H1 (cell line): Measurements from ENCODE around the gene NAMPT. TPM values are rescaled to one million over a fixed set of nuclear protein-coding genes. Genes with fewer than 3 reads are reported as not detected.
"Not testable (repeated sequence)": the region's sequence is repeated elsewhere in the genome, so short reads cannot be mapped to it uniquely, and the experiment has no call there.

Source experiments
- CTCF ChIA-PET: fragments of 300-600 bp; sonication (Branson Sonifier 250); formaldehyde crosslinking; loops from one replicate; lab custom pipeline; 2021; ENCODE audit not compliant: partially characterized antibody; lab: Charles Lee
- POLR2A ChIA-PET: fragments of 300-600 bp; sonication (Branson Sonifier 250); formaldehyde crosslinking; loops from one replicate; lab custom pipeline; 2021; ENCODE audit warnings: inconsistent platforms; ENCODE audit not compliant: partially characterized antibody; lab: Charles Lee
- DNase-seq, 2 experiments: peaks; one replicate each; pipeline versions ENCODE4 v3.0.0 to v3.0.0-alpha.2; 2010 to 2022; ENCODE audit warnings: low spot score in 2 of 2, low read depth in 1 of 2, mixed read lengths in 1 of 2
- FAIRE-seq: peaks from 2 replicates; lab custom pipeline; 2011; peaks lifted over from hg19 to GRCh38; lab: Jason Lieb, UNC
- H2AFZ ChIP-seq: 2 replicates; pipeline ENCODE4 v1.8.1; 2012; ENCODE audit warnings: low read length, inconsistent platforms
- H2AK5ac ChIP-seq: 2 replicates; pipeline ENCODE4 v1.6.1; 2013; ENCODE audit warnings: low read depth, low read length
- H2BK120ac ChIP-seq: replicated peaks from 2 replicates; pipeline ENCODE3; 2013; ENCODE audit warnings: low read depth, low read length, inconsistent platforms
- H2BK12ac ChIP-seq: 2 replicates; pipeline ENCODE4 v1.6.1; 2013; ENCODE audit warnings: low read depth, low read length
- H2BK15ac ChIP-seq: 2 replicates; pipeline ENCODE4 v1.6.1; 2013; ENCODE audit warnings: low read length
- H2BK20ac ChIP-seq: 2 replicates; pipeline ENCODE4 v1.6.1; 2013; ENCODE audit warnings: low read length
- H2BK5ac ChIP-seq: 2 replicates; pipeline ENCODE4 v1.6.1; 2013; ENCODE audit warnings: low read depth, low read length
- H3K14ac ChIP-seq: 2 replicates; pipeline ENCODE4 v1.6.1; 2013; ENCODE audit warnings: inconsistent platforms; ENCODE audit not compliant: insufficient read length
- H3K18ac ChIP-seq: 2 replicates; pipeline ENCODE4 v1.6.1; 2013; ENCODE audit warnings: low read length; ENCODE audit errors: extremely low read depth
- H3K23ac ChIP-seq: 2 replicates; pipeline ENCODE4 v1.6.1; 2013; ENCODE audit warnings: inconsistent platforms; ENCODE audit not compliant: insufficient read length
- H3K23me2 ChIP-seq: 2 replicates; pipeline ENCODE4 v1.6.1; 2013; ENCODE audit warnings: low read depth, low read length
- H3K27ac ChIP-seq: 2 replicates; pipeline ENCODE4 v1.6.1; 2011; ENCODE audit warnings: low read depth, low read length, inconsistent platforms
- H3K27me3 ChIP-seq, 4 experiments: replicated peaks in 1 of 4; 1 replicate in 1 of 4; 2 replicates in 3 of 4; pipeline versions ENCODE4 v1.6.1 to v1.8.1; 2011 to 2013; ENCODE audit warnings: low read length in 3 of 4, mild to moderate bottlenecking in 3 of 4, inconsistent platforms in 2 of 4, mixed read lengths in 2 of 4, moderate library complexity in 1 of 4; ENCODE audit not compliant: control insufficient read depth in 3 of 4, insufficient read depth in 3 of 4; ENCODE audit errors: extremely low read depth in 1 of 4
- H3K36me3 ChIP-seq, 4 experiments: 2 replicates each; pipeline versions ENCODE4 v1.6.1 to v1.8.1; 2011 to 2013; ENCODE audit warnings: mild to moderate bottlenecking in 4 of 4, low read length in 3 of 4, moderate library complexity in 2 of 4, control low read depth in 1 of 4, inconsistent platforms in 1 of 4; ENCODE audit not compliant: insufficient read depth in 4 of 4, control insufficient read depth in 2 of 4
- H3K4ac ChIP-seq: replicated peaks from 2 replicates; pipeline ENCODE3; 2013; ENCODE audit warnings: low read length, low read depth, mixed read lengths, inconsistent platforms; ENCODE audit not compliant: insufficient read length
- H3K4me1 ChIP-seq, 4 experiments: replicated peaks in 1 of 4; 1 replicate in 1 of 4; 2 replicates in 3 of 4; pipeline versions ENCODE4 v1.6.1 to v1.8.1; 2011 to 2013; ENCODE audit warnings: low read length in 3 of 4, inconsistent platforms in 2 of 4, mixed read lengths in 1 of 4; ENCODE audit not compliant: insufficient read depth in 4 of 4, control insufficient read depth in 3 of 4
- H3K4me2 ChIP-seq, 2 experiments: 2 replicates each; pipeline versions ENCODE4 v1.6.1 to v1.8.1; 2011 to 2013; ENCODE audit warnings: low read depth in 2 of 2, low read length in 2 of 2, control low read depth in 1 of 2, inconsistent platforms in 1 of 2, mild to moderate bottlenecking in 1 of 2; ENCODE audit not compliant: insufficient read depth in 1 of 2
- H3K4me3 ChIP-seq, 4 experiments: fragments of 200-600, 300-600 bp in 1 of 4; sonication (generic), shearing (Covaris generic), sonication (Bioruptor Twin) in 1 of 4; 2 replicates each; pipeline versions ENCODE4 v1.5.1 to v1.8.1; 2011 to 2016; ENCODE audit warnings: low read length in 4 of 4, low read depth in 3 of 4, control low read depth in 2 of 4, inconsistent platforms in 2 of 4, mild to moderate bottlenecking in 2 of 4, mixed read lengths in 1 of 4, moderate library complexity in 1 of 4; ENCODE audit not compliant: insufficient read depth in 2 of 4; ENCODE audit errors: extremely low read depth in 1 of 4
- H3K56ac ChIP-seq: replicated peaks from 2 replicates; pipeline ENCODE3; 2013; ENCODE audit warnings: low read depth, mild to moderate bottlenecking, mixed read lengths, low read length, inconsistent platforms; ENCODE audit not compliant: insufficient read length
- H3K79me1 ChIP-seq: 2 replicates; pipeline ENCODE4 v1.6.1; 2013; ENCODE audit warnings: low read depth, low read length, control low read depth
- H3K79me2 ChIP-seq, 2 experiments: 2 replicates each; pipeline versions ENCODE4 v1.6.1 to v1.8.1; 2012 to 2013; ENCODE audit warnings: low read length in 2 of 2, mild to moderate bottlenecking in 2 of 2, inconsistent platforms in 1 of 2; ENCODE audit not compliant: insufficient read depth in 2 of 2, control insufficient read depth in 1 of 2
- H3K9ac ChIP-seq, 4 experiments: replicated peaks in 1 of 4; 1 replicate in 1 of 4; 2 replicates in 3 of 4; pipeline versions ENCODE4 v1.6.1 to v1.8.1; 2011 to 2013; ENCODE audit warnings: low read depth in 3 of 4, low read length in 3 of 4, control low read depth in 2 of 4, mild to moderate bottlenecking in 2 of 4, moderate library complexity in 2 of 4, inconsistent platforms in 1 of 4; ENCODE audit errors: extremely low read depth in 1 of 4
- H3K9me3 ChIP-seq, 2 experiments: 2 replicates each; pipeline versions ENCODE4 v1.6.1 to v1.8.1; 2012 to 2013; ENCODE audit warnings: mild to moderate bottlenecking in 2 of 2, moderate library complexity in 2 of 2, control low read depth in 1 of 2, inconsistent platforms in 1 of 2, low read depth in 1 of 2, low read length in 1 of 2, mixed read lengths in 1 of 2; ENCODE audit not compliant: insufficient read depth in 2 of 2
- H4K20me1 ChIP-seq, 2 experiments: replicated peaks in 1 of 2; 2 replicates each; pipeline versions ENCODE3 to v1.8.1; 2011 to 2013; ENCODE audit warnings: inconsistent platforms in 2 of 2, low read length in 2 of 2, mild to moderate bottlenecking in 1 of 2; ENCODE audit not compliant: insufficient read depth in 2 of 2, control insufficient read depth in 1 of 2
- H4K5ac ChIP-seq: 2 replicates; pipeline ENCODE4 v1.6.1; 2013; ENCODE audit warnings: low read length, low read depth, mixed read lengths, inconsistent platforms; ENCODE audit not compliant: insufficient read length
- H4K8ac ChIP-seq: 2 replicates; pipeline ENCODE4 v1.8.0; 2013; ENCODE audit warnings: mild to moderate bottlenecking, moderate library complexity, low read length, inconsistent platforms; ENCODE audit not compliant: insufficient read depth; ENCODE audit errors: extremely low read depth
- H4K91ac ChIP-seq: replicated peaks from 2 replicates; pipeline ENCODE3; 2013; ENCODE audit warnings: low read length, mixed read lengths, inconsistent platforms; ENCODE audit not compliant: insufficient read length
- WGBS, 2 experiments: shearing (Covaris generic) in 1 of 2; methylation state at CpG; one replicate each; pipeline versions ENCODE4 v1.1.6 to v1.1.7; 2013 to 2015; ENCODE audit warnings: low lambda C conversion rate in 2 of 2, mixed read lengths in 2 of 2, inconsistent platforms in 1 of 2, low coverage in 1 of 2, missing lambda C conversion rate in 1 of 2; ENCODE audit not compliant: insufficient replicate concordance in 2 of 2, insufficient coverage in 1 of 2, insufficient read length in 1 of 2; ENCODE audit errors: extremely low coverage in 1 of 2, missing lambda C conversion rate in 1 of 2; 5-methylcytosine and 5-hydroxymethylcytosine counted together
- polyA plus RNA-seq, 7 experiments: library from polyadenylated mRNA; depleted of rRNA in 3 of 7; stranded (reverse) in 5 of 7; unstranded in 2 of 7; fragments of >200 nt in 5 of 7; fragments of 200-250 nt in 2 of 7; gene quantifications; 1 replicate in 5 of 7; 2 replicates in 1 of 7; 4 replicates in 1 of 7; pipeline versions ENCODE4 v1.2.1 to v1.2.3, GENCODE V29; 2011 to 2013; ENCODE audit warnings: missing spikeins in 2 of 7, mixed read lengths in 2 of 7
- total RNA-seq: library from RNA; stranded (reverse); fragmentation: NEBNext Ultra II Directional; extraction: Animal tissue kit (Norgen Biotek cat#: 25700); gene quantifications from 2 replicates; pipeline ENCODE4 v1.2.1, GENCODE V29; 2021

Gene NAMPT
- total and polyA plus RNA-seq, 2 of the 8 experiments (the other 6 are each of a cell fraction or from before 2014, with no cell fraction given): 15.4 to 95.9 TPM

DNA sequence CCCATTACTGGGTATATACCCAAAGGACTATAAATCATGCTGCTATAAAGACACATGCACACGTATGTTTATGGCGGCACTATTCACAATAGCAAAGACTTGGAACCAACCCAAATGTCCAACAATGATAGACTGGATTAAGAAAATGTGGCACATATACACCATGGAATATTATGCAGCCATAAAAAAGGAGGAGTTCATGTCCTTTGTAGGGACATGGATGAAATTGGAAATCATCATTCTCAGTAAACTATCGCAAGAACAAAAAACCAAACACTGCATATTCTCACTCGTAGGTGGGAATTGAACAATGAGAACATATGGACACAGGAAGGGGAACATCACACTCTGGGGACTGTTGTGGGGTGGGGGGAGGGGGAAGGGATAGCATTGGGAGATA, 13.8 kb upstream of the NAMPT start:
- H2BK5ac ChIP-seq, H3K9me3 ChIP-seq, H3K9ac ChIP-seq, CTCF ChIA-PET, H3K4me1 ChIP-seq, H3K4me2 ChIP-seq, H3K79me2 ChIP-seq, H3K23me2 ChIP-seq, H4K91ac ChIP-seq, H3K14ac ChIP-seq, POLR2A ChIA-PET, FAIRE-seq, H2BK15ac ChIP-seq, H3K27me3 ChIP-seq, H3K79me1 ChIP-seq, H3K4me3 ChIP-seq, H2BK20ac ChIP-seq, H3K4ac ChIP-seq, H3K27ac ChIP-seq, H3K36me3 ChIP-seq, H4K20me1 ChIP-seq, H4K8ac ChIP-seq, H2BK120ac ChIP-seq, H4K5ac ChIP-seq, DNase-seq, H3K23ac ChIP-seq, H2AFZ ChIP-seq, H2AK5ac ChIP-seq, H3K18ac ChIP-seq, H3K56ac ChIP-seq, H2BK12ac ChIP-seq: not testable (repeated sequence)
- WGBS, 2 experiments: 70% methylated on average over 2 of the region's 4 CpGs; no CpG with 5 or more reads in 1 of the 2 experiments

GRCh38 chr7:106298155-106298554, 13.4 kb upstream of the NAMPT start:
- H2BK12ac ChIP-seq, DNase-seq, H3K23ac ChIP-seq, H3K27me3 ChIP-seq, H4K91ac ChIP-seq, H2BK5ac ChIP-seq, H2AK5ac ChIP-seq, H4K20me1 ChIP-seq, H3K56ac ChIP-seq, H3K36me3 ChIP-seq, H2BK20ac ChIP-seq, H3K14ac ChIP-seq, CTCF ChIA-PET, FAIRE-seq, H3K9me3 ChIP-seq, H3K23me2 ChIP-seq, POLR2A ChIA-PET, H4K5ac ChIP-seq, H2BK15ac ChIP-seq, H4K8ac ChIP-seq, H3K79me1 ChIP-seq, H3K79me2 ChIP-seq, H3K4me2 ChIP-seq, H3K9ac ChIP-seq, H2AFZ ChIP-seq, H3K4me3 ChIP-seq, H2BK120ac ChIP-seq, H3K18ac ChIP-seq, H3K4ac ChIP-seq, H3K27ac ChIP-seq, H3K4me1 ChIP-seq: not testable (repeated sequence)
- 85% methylated on average over 1 of the region's 4 CpGs; no CpG with 5 or more reads in 1 of the 2 experiments for WGBS, 2 experiments
